NCI-H2227 (cell line): ENCODE measurements around the gene CRIM1.

Source experiments
- DNase-seq: peaks from one replicate; lab custom pipeline; 2025; ENCODE audit not compliant: unreplicated experiment; lab: John Stamatoyannopoulos, UW

CRIM1 gene

GRCh38 chr2:36395866-36396265 lies 40.3 kb downstream of the CRIM1 start:
- DNase-seq = no peak

- DNase-seq = no peak
Observed at GRCh38 chr2:36396878-36397539, 41.4 kb downstream of the CRIM1 start.

- DNase-seq = no peak
Observed at GRCh38 chr2:36397728-36398413, 42.3 kb downstream of the CRIM1 start.

GRCh38 chr2:36399050-36399449 lies 43.5 kb downstream of the CRIM1 start:
- no peak for DNase-seq

GRCh38 chr2:36403675-36404230 lies 48.2 kb downstream of the CRIM1 start:
- no peak for DNase-seq

- no peak for DNase-seq
Observed at GRCh38 chr2:36404318-36404717, 48.7 kb downstream of the CRIM1 start.

- DNase-seq = no peak
Observed at GRCh38 chr2:36404754-36405153, 49.2 kb downstream of the CRIM1 start.

GRCh38 chr2:36405183-36405582 lies 49.6 kb downstream of the CRIM1 start:
- no peak for DNase-seq

- no peak for DNase-seq
Observed at GRCh38 chr2:36406296-36406695, 50.7 kb downstream of the CRIM1 start.

- no peak for DNase-seq
Observed at GRCh38 chr2:36407413-36407812, 51.8 kb downstream of the CRIM1 start.

- DNase-seq = no peak
Observed at GRCh38 chr2:36408198-36408703, 52.7 kb downstream of the CRIM1 start.

- DNase-seq = no peak
Observed at GRCh38 chr2:36409335-36409734, 53.8 kb downstream of the CRIM1 start.

GRCh38 chr2:36409935-36410334 lies 54.4 kb downstream of the CRIM1 start:
- DNase-seq = no peak

GRCh38 chr2:36410681-36411080 lies 55.1 kb downstream of the CRIM1 start:
- DNase-seq = no peak

GRCh38 chr2:36411962-36412444 lies 56.4 kb downstream of the CRIM1 start:
- no peak for DNase-seq

GRCh38 chr2:36413218-36413617 lies 57.6 kb downstream of the CRIM1 start:
- no peak for DNase-seq

GRCh38 chr2:36414307-36414706 lies 58.7 kb downstream of the CRIM1 start:
- DNase-seq = no peak

GRCh38 chr2:36415381-36416022 lies 59.9 kb downstream of the CRIM1 start:
- DNase-seq = no peak

- DNase-seq = no peak
Observed at GRCh38 chr2:36416370-36417165, 61.0 kb downstream of the CRIM1 start.

- DNase-seq = no peak
Observed at GRCh38 chr2:36420569-36421181, 65.1 kb downstream of the CRIM1 start.
